ENCODE data around the gene PPM1B.

GRCh38 chr2:44275927-44276303, 107.2 kb downstream of the PPM1B start:
- no peak for TF ChIP-seq CTCF (IDR thresholded peaks at IDR 0.05)
- TF ChIP-seq POLR2A (IDR thresholded peaks at IDR 0.05), result no peak
- no peak for TF ChIP-seq POLR2AphosphoS5 (IDR thresholded peaks at IDR 0.05)
- no peak for TF ChIP-seq EP300 (IDR thresholded peaks at IDR 0.05)

Measured in stomach (tissue), 4 donors.